GM23338 (cell line): ENCODE results near the gene RIBC2. TPM values are rescaled to one million over a fixed set of nuclear protein-coding genes. Genes with fewer than 3 reads are reported as not detected.

Experiments
- ATAC-seq: fragments of 200-7000 bp; cut with Tn5 transposase; 3 replicates; pipeline ENCODE4 v1.9.1; 2020
- DNase-seq: peaks from one replicate; pipeline ENCODE4 v3.0.0-alpha.2; 2015; ENCODE audit warnings: low spot score
- H2AFZ ChIP-seq: fragments of 200-600 bp; sonication (generic); 2 replicates; pipeline ENCODE4 v1.8.0; 2016; ENCODE audit warnings: antibody characterized with exemption, mild to moderate bottlenecking, moderate library complexity
- H3F3A ChIP-seq: fragments of 200-600 bp; sonication (generic); replicated peaks from 2 replicates; pipeline ENCODE4 v1.8.0; 2017; ENCODE audit warnings: antibody characterized with exemption, mixed run types, low read depth
- H3K27ac ChIP-seq: fragments of 200-600 bp; sonication (generic); 2 replicates; pipeline ENCODE4 v1.6.1; 2016; ENCODE audit warnings: low read depth
- H3K27me3 ChIP-seq: fragments of 200-600 bp; sonication (generic); 2 replicates; pipeline ENCODE4 v1.8.0; 2016; ENCODE audit warnings: mild to moderate bottlenecking, mixed run types, moderate library complexity; ENCODE audit not compliant: insufficient read depth
- H3K36me3 ChIP-seq: fragments of 200-600 bp; sonication (generic); 2 replicates; pipeline ENCODE4 v1.8.0; 2016; ENCODE audit warnings: mild to moderate bottlenecking; ENCODE audit not compliant: insufficient read depth
- H3K4me1 ChIP-seq: fragments of 200-600 bp; sonication (generic); 2 replicates; pipeline ENCODE4 v1.8.0; 2016; ENCODE audit warnings: mild to moderate bottlenecking, moderate library complexity; ENCODE audit not compliant: insufficient read depth
- H3K4me2 ChIP-seq: fragments of 200-600 bp; sonication (generic); 2 replicates; pipeline ENCODE4 v1.7.1; 2017; ENCODE audit warnings: mixed run types
- H3K4me3 ChIP-seq: fragments of 200-600 bp; sonication (generic); 2 replicates; pipeline ENCODE4 v1.6.1; 2016; ENCODE audit warnings: mixed run types
- H3K79me2 ChIP-seq: fragments of 200-600 bp; sonication (generic); replicated peaks from 2 replicates; pipeline ENCODE4 v1.8.0; 2017; ENCODE audit warnings: mild to moderate bottlenecking; ENCODE audit not compliant: insufficient read depth
- H3K9me2 ChIP-seq: fragments of 200-600 bp; sonication (generic); 2 replicates; pipeline ENCODE4 v1.8.0; 2017; ENCODE audit not compliant: insufficient read depth
- H4K20me1 ChIP-seq: fragments of 200-600 bp; sonication (generic); replicated peaks from 2 replicates; pipeline ENCODE4 v1.8.0; 2017; ENCODE audit warnings: mild to moderate bottlenecking; ENCODE audit not compliant: insufficient read depth
- H3K27ac Mint-ChIP-seq: 2 replicates; pipeline ENCODE4 v1.8.0; 2020; ENCODE audit warnings: inconsistent platforms, mild to moderate bottlenecking, moderate library complexity, mixed read lengths
- H3K27me3 Mint-ChIP-seq: 3 replicates; pipeline ENCODE4 v1.8.0; 2022; ENCODE audit warnings: low read depth, mild to moderate bottlenecking, moderate library complexity, mixed read lengths, inconsistent platforms; ENCODE audit not compliant: insufficient read depth, poor library complexity
- H3K36me3 Mint-ChIP-seq: 3 replicates; pipeline ENCODE4 v1.8.0; 2021; ENCODE audit warnings: low read depth, mild to moderate bottlenecking, inconsistent platforms, moderate library complexity, mixed read lengths
- H3K4me1 Mint-ChIP-seq: 3 replicates; pipeline ENCODE4 v1.8.0; 2020; ENCODE audit warnings: mild to moderate bottlenecking, inconsistent platforms, mixed read lengths
- H3K4me3 Mint-ChIP-seq: 3 replicates; pipeline ENCODE4 v1.8.0; 2021; ENCODE audit warnings: moderate library complexity, mild to moderate bottlenecking, inconsistent platforms, mixed read lengths
- H3K9me3 Mint-ChIP-seq: 3 replicates; pipeline ENCODE4 v1.8.0; 2020; ENCODE audit warnings: moderate library complexity, mild to moderate bottlenecking, inconsistent platforms, mixed read lengths
- CREB1 ChIP-seq: fragments of 250-450 bp; sonication (Bioruptor Pico); IDR thresholded peaks from 2 replicates; pipeline ENCODE4 v1.5.0; 2020; ENCODE audit warnings: low read depth, mild to moderate bottlenecking, moderate library complexity
- CTCF ChIP-seq, 2 experiments: fragments of 200-600 bp in 1 of 2; sonication (generic) in 1 of 2; conservative IDR thresholded peaks; 2 replicates each; pipeline versions ENCODE4 v1.5.1 to v1.6.1; 2016 to 2017; ENCODE audit warnings: antibody characterized with exemption in 2 of 2, low read depth in 2 of 2, mild to moderate bottlenecking in 2 of 2, moderate library complexity in 1 of 2
- ETS1 ChIP-seq: IDR thresholded peaks from 2 replicates; pipeline ENCODE4 v1.6.1; 2016; ENCODE audit warnings: antibody characterized with exemption
- EZH2 ChIP-seq: fragments of 200-600 bp; sonication (generic); IDR thresholded peaks from one replicate; pipeline ENCODE4 v1.8.0; 2017; ENCODE audit warnings: antibody characterized with exemption, mild to moderate bottlenecking, low read depth; ENCODE audit not compliant: unreplicated experiment
- JUNB ChIP-seq: IDR thresholded peaks from one replicate; pipeline ENCODE4 v1.6.1; 2016; ENCODE audit warnings: antibody characterized with exemption; ENCODE audit not compliant: unreplicated experiment
- NANOG ChIP-seq: IDR thresholded peaks from 2 replicates; pipeline ENCODE4 v1.6.1; 2016; ENCODE audit warnings: antibody characterized with exemption, borderline replicate concordance
- POLR2AphosphoS5 ChIP-seq: IDR thresholded peaks from 2 replicates; pipeline ENCODE4 v1.6.1; 2016; ENCODE audit warnings: antibody characterized with exemption, low read depth
- REST ChIP-seq: IDR thresholded peaks from one replicate; pipeline ENCODE4 v1.6.1; 2018; ENCODE audit warnings: antibody characterized with exemption; ENCODE audit not compliant: unreplicated experiment
- STAT1 ChIP-seq: IDR thresholded peaks from one replicate; pipeline ENCODE4 v1.6.1; 2016; ENCODE audit warnings: antibody characterized with exemption; ENCODE audit not compliant: unreplicated experiment
- ZNF114 ChIP-seq: fragments of 250-450 bp; sonication (Bioruptor Pico); IDR thresholded peaks from 2 replicates; pipeline ENCODE4 v1.5.0; 2020; ENCODE audit warnings: mild to moderate bottlenecking, moderate library complexity
- ZNF331 ChIP-seq: fragments of 250-450 bp; sonication (Bioruptor Pico); IDR thresholded peaks from 2 replicates; pipeline ENCODE4 v1.5.0; 2020; ENCODE audit warnings: low read depth, mild to moderate bottlenecking, moderate library complexity
- polyA plus RNA-seq: library from polyadenylated mRNA; unstranded; fragments of >200 nt; fragmentation: Nextera tagmentation; extraction: Ambion mirVana; gene quantifications from 2 replicates; pipeline ENCODE4 v1.2.1, GENCODE V29; 2016
- total RNA-seq: library from RNA; depleted of rRNA; stranded (reverse); fragments of >200 nt; shearing (Covaris generic); gene quantifications from 2 replicates; pipeline ENCODE4 v1.2.3, GENCODE V29; 2014

Gene RIBC2
- total and polyA plus RNA-seq, 2 experiments from 2014 or later, result 2.2 to 2.8 TPM

- TF ChIP-seq ETS1 (no peak), NANOG (no peak), CTCF (conservative IDR thresholded peaks at IDR 0.05; ENCODE audit: low read depth in 2 of 2) (no peak), REST (no peak), CREB1 (CRISPR knock-in tag) (no peak), POLR2AphosphoS5 (no peak), STAT1 (no peak)
Measured at GRCh38 chr22:45458532-45458931, 45.0 kb downstream of the RIBC2 start (continued).

- Mint-ChIP-seq H3K36me3 (peaks cover 8% of the 10 kb centered on the region), H3K4me1 (no peaks in the 10 kb centered on the region), H3K4me3 (no peak overlapping the region), H3K9me3 (peaks cover 10% of the 10 kb centered on the region), H3K27me3 (peaks cover 5% of the 10 kb centered on the region), H3K27ac (no peak overlapping the region)
- ATAC-seq, result no peak
- 0 out of 2 replicates have a peak, but pooled peaks cover 3% of the 10 kb centered on the region for H3K4me1 ChIP-seq
- H3K4me3 ChIP-seq, result no peak overlapping the region
- no peak for DNase-seq
- no peak overlapping the region for H3K4me2 ChIP-seq
- H3K9me2 ChIP-seq, result no peaks in the 10 kb centered on the region
- no peaks in the 10 kb centered on the region for H3F3A ChIP-seq
- no peak overlapping the region for H3K27ac ChIP-seq
- H2AFZ ChIP-seq, result no peak overlapping the region
- H3K79me2 ChIP-seq, result no peaks in the 10 kb centered on the region
- no peaks in the 10 kb centered on the region for H4K20me1 ChIP-seq
- no peaks in the 10 kb centered on the region for H3K36me3 ChIP-seq
- H3K27me3 ChIP-seq, result no peaks in the 10 kb centered on the region
- TF ChIP-seq EZH2, result no peak
- no peak for TF ChIP-seq ZNF114 (CRISPR knock-in tag)
- TF ChIP-seq CREB1 (CRISPR knock-in tag), result no peak
- no peak for TF ChIP-seq JUNB
- no peak for TF ChIP-seq POLR2AphosphoS5
- TF ChIP-seq NANOG, result no peak
- TF ChIP-seq STAT1, result no peak
- no peak for TF ChIP-seq CTCF (conservative IDR thresholded peaks at IDR 0.05; ENCODE audit: low read depth in 2 of 2)
- no peak for TF ChIP-seq ZNF331 (CRISPR knock-in tag)
- no peak for TF ChIP-seq ETS1
Measured at GRCh38 chr22:45459235-45459634, 45.7 kb downstream of the RIBC2 start.
